ENCODE measurements around the gene PGBD1.
A peak's percentile ranks its signal among the peaks of the same experiment; 100 is the strongest.

The PGBD1 gene

DNA sequence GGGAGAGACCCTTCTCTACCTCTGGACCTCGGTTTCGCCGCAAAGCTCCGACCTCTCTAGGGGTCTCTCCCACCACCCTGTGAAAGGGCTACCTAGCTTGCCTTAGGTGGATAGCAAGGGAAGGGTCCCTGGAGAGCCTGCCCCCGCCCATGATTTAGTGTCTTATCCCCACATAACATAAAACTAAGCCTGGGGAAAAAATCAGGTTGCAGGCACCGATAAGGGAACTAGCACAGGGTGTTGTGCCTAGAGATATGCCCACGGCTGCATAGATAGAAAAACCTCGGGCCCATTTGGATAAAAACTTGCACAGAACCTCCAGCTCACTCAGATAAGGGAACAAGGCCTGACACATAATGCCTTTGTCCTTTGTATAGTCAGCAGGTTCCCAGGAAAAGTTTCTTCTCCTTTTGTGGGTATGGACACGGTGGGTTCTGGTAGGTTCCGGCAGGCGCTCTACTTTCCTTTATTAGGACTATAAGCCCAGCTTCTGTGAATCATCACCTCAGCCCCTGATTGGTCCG, 53.7 kb downstream of the PGBD1 start:
- DNase-seq (ENCODE audit: low spot score) = no peak

DNA sequence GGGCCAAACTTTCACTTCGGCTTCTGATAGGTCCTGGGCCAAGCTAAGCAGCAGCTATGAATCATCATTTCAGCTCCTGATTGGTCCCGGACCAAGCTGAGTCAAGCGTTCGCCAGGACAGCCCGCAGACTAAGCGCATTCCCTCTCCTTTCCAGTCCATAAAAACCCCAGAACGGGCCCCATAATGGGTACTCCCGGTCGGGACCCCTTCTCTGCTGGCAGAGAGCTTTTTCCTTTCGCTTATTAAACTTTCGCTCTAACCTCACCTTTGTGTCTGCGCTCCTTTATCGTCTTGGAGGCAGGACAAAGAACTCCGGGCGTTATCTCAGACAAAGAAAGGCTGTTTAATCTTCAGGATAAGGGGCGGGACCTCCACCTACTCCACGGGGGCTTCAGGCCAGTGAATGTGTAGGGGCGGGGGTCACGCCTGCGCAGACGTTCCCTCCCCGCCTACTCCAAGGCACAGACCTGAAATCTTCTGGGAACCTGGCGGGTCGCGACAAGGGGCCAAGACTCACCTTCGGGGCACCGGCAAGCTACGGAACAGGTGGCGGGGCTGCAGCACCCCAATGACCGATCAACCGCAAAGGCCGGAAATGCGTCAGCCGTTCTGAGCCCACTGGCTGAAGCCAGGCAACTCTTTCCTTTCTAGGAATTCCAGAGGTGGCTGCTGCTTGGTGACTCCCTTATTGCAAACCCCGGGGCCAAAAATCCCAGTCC, 54.4 kb downstream of the PGBD1 start, which contains the start of gene ZSCAN31:
TSS of gene ZSCAN31 (minus strand) at position 585 of the 720 bp plus-strand sequence. CDS start 6,465 bp downstream, outside the sequence.
- peak; percentile 92 for DNase-seq (ENCODE audit: low spot score)

GRCh38 chr6:28336284-28337120, 55.1 kb downstream of the PGBD1 start:
- no peak for DNase-seq (ENCODE audit: low spot score)

GRCh38 chr6:28337121-28337520, 55.7 kb downstream of the PGBD1 start:
- DNase-seq (ENCODE audit: low spot score) = no peak

DNA sequence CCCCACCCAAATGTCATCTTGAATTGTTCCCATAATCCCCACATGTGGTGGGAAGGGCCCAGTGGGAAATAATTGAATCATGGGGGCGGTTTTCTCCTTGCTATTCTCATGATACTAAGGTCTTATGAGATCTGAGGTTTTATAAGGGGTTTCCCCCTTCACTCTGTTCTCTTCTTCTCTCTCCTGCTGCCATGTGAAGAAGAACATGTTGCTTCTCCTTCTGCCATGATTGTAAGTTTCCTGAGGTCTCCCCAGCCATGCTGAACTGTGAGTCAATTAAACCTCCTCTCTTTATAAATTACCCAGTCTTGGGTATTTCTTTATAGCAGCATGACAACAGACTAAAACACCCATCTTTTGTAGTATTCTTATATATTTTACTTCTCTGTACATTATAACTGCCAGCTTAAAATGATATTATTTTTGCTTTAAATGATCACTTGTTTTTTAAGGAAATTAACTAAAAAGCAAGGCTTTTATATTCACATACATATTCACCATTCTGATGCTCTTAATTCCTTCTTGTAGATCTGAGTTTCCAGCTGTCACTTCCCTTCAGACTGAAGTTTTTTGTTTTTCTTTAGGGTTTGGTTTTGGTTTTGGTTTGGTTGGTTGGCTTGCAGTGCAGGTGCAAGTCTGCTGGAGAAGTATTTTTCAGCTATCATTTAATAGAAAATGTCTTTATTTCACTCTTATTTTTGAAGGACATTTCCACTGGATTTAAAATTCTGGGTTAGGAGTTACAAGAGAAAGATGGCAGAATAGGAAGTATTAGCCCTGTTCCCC, 59.1 kb downstream of the PGBD1 start:
- no peak for DNase-seq (ENCODE audit: low spot score)

DNA sequence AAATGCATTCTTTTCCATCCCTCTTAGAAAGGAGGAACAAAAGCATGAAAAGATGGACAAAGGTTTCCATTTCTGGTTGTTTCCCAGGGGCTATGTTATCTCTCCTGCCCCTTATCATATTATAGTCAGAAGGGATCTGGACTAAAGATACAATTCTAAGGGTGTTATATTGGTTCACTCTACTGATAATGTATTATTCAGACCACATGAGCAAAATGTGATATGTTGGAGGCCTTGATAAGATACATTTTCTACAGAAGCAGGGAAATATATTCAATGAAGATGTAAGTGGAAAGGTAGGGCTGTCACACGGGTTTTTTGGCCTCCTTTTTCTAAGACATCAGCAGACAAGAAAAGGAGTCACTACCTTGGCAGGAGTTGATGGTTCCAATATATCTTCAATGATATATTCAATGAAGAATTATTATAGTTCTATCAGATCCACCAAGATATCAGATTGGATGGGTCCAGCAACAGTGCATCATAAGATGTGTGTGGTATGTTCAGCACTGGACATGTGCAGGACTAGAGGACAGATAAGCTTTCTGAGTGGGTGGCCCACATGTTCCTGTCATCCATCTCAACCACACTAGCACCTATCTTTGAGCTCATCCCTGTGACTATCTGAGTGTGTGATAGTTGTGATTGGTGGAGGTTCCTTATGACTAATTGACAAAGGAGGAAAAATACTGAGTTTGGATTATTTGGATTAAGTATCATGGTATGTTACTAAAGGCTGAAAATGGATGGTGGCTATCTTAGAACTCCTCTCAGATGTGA, 62.7 kb downstream of the PGBD1 start:
- no peak for DNase-seq (ENCODE audit: low spot score)

DNA sequence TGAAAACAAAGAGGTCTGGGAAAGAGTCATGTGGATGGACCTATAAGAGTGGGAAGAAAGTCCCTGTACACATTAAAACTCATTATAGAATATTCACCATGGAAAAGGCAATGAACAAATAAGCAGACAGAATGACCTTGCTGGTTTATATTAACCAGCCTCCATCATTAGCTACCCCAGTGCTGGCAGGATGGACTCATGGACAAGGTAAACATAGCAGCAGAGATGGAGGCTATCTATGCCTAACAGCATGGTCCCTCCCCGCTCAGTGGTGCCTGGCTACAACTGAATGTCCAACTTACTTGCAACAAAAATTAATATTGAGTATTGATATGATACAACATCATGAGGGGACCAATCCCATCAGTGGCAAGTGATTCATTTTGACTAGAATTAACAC, 63.8 kb downstream of the PGBD1 start:
- no peak for DNase-seq (ENCODE audit: low spot score)

DNA sequence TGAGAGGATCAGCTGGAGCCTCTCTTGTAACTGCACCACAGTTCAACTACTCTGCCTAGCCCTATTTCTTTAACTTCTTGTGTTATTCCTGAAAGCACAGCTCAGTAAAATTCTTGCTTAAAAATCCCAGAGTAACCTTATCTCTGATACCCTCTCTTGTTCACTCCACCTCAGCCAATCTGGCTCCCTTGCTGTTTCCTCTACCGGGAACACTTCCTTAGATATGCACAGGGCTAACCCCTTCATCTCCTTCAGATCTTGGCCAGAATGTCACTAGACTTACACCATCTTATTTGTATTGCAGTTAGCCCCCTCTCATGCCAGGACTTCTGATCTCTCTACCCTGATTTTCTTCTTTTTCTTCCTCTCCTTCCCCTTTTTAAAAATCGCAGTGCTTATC, 65.7 kb downstream of the PGBD1 start:
- no peak for DNase-seq (ENCODE audit: low spot score)

- DNase-seq (ENCODE audit: low spot score) = no peak
Observed at GRCh38 chr6:28349344-28349891, 68.0 kb downstream of the PGBD1 start.

- peak; percentile 75 for DNase-seq (ENCODE audit: low spot score)
Observed at GRCh38 chr6:28349892-28350737, 68.7 kb downstream of the PGBD1 start, which contains the start of gene ZKSCAN3. Gene ZKSCAN3, plus strand, starts transcription at chr6:28349947. Its CDS starts 9,640 bp downstream, at chr6:28359587.

GRCh38 chr6:28351087-28351486, 69.7 kb downstream of the PGBD1 start:
- no peak for DNase-seq (ENCODE audit: low spot score)

DNA sequence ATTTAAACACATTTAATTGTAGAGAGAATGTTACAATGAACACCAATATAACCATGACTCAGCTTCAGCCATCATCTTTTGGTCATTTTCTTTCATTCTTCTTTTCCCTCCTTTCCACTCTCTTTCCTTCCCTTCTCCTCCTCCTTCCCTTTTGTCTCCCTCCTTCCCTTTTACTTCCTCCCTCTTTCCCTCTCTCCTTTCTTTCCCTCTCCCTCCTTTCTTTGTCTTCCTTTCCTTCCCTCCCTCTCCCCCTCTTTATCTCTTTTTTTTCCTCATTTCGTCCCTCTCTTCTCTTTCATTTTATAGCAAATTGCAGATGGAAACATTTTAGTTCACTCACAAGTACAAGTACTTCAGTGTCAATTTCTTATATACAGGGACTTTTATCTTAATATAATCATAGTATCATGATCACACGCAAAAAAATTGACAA, 70.1 kb downstream of the PGBD1 start:
- DNase-seq (ENCODE audit: low spot score) = no peak
